GOT3 (cell line): ENCODE data around the gene SLC66A2.
"Not testable (repeated sequence)": the region's sequence is repeated elsewhere in the genome, so short reads cannot be mapped to it uniquely, and the experiment has no call there.

Experiments used
- DNase-seq: peaks from one replicate; lab custom pipeline; 2025; ENCODE audit warnings: mixed read lengths; lab: John Stamatoyannopoulos, UW

The SLC66A2 gene

GRCh38 chr18:79867666-79868065 is 83.8 kb downstream of the SLC66A2 start:
- no peak for DNase-seq

DNA sequence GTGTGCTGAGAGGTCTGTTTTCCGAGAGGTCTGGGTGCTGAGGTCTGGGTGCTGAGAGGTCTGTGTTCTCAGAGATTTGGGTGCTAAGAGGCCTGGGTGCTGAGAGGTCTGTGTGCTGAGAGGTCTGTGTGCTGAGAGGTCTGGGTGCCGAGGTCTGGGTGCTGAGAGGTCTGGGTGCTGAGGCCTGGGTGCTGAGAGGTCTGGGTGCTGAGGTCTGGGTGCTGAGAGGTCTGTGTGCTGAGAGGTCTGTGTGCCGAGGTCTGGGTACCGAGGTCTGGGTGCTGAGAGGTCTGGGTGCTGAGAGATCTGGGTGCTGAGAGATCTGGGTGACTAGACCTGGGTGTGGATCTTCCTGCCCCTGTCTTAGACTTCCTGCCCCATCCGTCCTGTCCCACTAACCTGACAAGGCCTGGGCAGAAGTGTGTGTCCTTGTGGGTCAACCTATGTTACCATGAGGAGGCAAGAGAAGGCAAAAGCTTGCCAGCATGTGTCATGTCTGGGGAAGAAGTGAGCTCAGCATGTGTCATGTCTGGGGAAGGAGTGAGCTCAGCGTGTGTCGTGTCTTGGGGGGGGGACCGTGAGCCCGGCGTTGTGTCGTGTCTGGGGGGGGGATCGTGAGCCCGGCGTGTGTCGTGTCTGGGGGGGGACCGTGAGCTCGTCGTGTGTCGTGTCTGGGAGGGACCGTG is 84.4 kb downstream of the SLC66A2 start:
- DNase-seq, result no peak

- DNase-seq, result not testable (repeated sequence)
These were observed 85.5 kb downstream of the SLC66A2 start for GRCh38 chr18:79865951-79866350.

GRCh38 chr18:79864955-79865354 is 86.5 kb downstream of the SLC66A2 start:
- not testable (repeated sequence) for DNase-seq

DNA sequence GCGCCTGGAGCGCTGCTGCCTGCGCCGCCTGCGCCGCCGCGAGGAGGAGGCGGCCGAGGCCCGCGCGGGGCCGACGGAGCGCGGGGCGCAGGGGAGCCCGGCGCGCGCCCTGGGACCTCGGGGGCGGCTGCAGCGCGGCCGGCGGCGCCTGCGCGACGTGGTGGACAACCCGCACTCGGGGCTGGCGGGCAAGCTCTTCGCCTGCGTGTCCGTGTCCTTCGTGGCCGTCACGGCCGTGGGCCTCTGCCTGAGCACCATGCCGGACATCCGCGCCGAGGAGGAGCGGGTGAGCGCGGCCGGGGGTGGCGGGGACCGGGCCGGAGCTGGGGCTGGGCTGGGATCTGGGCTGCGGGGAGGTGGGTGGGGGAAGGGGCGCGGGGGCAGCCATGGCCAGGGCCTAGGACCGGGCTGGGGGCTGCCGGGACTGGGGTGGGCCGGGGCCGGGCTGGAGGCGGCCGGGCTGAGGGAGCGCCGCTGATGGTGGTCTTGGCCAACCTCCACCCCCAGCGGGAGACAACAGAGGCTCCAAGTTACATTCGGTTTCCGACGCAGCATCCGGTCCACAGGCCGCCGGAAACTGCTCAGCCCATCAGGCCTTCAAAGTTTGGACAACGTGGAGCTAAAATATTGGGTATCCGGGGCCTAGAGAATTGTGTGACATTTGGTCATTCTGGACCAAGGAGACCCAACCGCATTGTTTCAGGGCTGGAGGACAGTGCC is 87.3 kb downstream of the SLC66A2 start:
- DNase-seq, result no peak

- no peak for DNase-seq
These were observed 88.1 kb downstream of the SLC66A2 start for GRCh38 chr18:79863161-79864005.

DNA sequence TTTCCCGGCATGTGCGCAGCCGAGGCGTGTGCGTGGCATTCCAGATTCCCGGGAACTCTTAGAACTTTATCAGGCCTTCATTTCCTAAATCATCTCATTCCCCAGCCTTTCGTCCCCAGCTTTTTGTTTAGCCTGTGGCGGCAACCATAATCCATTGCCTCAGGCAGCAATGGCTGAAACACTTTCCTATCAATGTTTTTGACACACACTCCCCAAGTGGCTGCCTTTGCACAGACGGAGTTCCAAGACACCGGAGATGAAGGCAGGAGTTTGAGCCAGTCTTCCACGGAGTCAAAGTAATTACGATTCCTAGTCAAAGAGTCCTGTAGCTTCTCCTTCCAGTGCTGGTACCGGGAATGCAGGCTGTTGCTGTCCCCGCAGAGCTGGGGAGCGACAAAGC is 88.9 kb downstream of the SLC66A2 start:
- DNase-seq, result no peak

DNA sequence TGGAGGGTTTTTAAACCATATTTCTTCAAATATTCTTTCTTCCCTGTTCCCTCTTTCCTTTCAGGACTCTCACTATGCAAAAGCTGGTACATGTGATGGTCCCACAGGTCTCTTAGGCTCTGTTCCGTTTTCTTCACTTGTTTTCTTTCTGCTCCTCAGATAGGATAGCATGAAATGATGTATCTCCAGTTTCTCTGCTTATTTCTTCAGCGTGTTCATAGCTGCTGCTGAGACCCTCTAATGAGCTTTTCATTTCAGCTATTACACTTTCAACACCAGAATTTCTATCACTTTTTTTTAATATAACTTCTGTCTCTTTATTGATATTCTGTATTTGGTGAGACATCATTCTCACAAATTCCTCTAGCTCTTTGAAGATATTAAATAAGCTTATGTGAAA is 89.8 kb downstream of the SLC66A2 start:
- DNase-seq, result no peak

GRCh38 chr18:79859314-79859713 is 92.1 kb downstream of the SLC66A2 start:
- DNase-seq, result no peak

DNA sequence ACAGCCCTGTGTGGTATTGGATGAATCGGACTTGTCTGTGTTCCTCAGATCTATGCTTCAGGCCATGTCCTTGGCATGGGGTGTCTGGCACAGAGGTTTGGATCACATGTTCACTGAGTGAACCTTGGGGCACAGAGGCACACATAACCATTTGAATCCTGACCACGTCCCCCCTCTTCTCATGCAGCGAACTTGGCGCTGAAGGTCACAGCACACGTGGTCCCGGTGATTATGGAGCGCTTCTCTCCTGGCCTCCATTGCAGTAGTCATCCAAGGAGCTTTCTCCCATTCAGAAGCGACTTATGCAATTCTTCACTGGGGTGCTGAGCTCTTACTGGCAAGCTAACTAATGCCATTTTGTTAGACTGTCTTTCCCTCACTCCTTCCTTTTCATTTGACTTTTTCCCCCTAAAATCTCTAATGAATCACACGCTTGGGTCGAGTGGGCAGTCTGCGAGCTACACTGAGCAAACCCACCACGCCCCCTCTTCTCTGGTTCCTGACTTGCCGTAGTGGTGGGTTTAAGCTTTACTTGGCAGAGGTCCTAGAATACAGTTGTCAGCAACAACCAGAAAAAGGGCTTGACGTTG is 94.3 kb downstream of the SLC66A2 start:
- DNase-seq, result no peak

DNA sequence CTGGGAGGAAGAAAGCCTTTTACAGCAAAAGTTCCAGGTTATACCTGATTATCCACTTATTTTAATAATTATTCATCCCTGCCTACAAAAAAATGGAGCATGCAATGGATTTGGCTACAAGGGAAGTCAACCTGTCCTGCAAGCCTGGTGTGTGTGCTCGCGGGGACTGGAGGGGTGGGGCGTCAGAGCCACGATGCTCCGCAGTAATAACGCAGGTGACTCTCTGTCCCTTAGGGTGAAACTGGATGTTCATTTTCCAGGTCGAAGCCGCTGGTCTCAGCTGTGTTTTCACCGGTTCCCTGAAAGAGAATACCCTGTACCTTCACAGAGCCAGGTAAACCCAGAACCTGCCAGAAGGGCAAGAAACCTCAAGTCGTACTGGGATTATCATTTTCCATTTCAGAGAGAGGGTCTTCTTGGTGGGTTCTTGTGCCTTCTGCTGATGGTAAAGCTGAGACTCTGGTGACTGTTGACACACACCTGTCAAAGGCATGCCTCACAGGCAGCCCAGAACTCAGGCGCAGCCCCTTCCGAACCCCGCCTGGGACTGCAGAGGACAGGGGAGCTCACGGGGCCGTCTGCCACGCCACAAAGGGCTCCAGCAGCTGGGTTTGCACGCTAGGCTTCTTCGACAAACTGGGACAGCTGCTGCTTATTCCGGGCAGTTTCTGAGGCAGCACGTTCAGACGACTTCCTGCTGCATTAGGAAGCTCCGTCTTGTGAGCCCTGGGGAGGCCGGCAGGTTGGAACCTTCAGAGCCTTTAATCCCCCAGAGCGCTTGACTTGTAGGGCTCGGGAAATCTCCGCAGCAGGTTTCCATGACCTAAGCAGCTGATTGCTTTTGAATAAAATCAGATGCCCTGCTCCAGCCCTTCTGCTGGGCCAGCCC is 95.1 kb downstream of the SLC66A2 start:
- DNase-seq, result no peak

DNA sequence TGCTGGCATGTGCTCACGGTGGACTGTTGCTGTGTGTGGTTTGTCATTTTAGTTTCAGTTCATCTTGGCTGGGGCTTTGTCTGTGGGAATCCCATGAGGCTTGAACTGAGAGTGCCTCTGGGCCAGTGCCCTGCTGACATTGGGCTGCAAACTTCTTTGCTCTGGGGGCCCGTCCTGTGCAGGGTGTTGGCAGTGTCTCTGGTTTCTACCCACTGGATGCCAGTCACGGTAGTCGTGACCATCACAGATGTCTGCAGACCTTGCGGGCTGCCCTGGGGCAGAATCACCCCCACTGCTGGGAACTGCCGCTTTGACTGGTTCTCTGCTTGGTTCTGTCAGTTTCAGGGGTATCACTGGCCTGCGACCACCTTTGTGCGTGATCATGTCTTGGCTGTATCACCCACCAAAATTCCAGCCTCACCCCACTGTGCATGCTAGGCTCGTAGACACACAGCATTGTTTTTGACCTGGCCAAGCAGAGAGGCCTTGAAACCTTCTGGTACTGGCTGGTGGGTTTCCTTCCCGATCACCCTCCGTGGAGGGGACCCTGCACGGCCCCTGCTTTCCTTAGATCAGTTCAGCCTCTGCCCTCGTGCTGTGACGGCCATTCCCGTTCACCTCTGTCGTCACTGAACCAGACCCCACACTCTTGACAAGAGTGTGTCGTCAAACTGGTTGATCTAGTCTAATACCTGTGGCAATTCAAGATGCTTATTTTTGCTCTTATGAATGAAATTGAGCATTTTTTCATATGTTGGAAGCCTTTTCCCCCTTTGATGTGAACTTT is 96.1 kb downstream of the SLC66A2 start:
- no peak for DNase-seq

- DNase-seq, result no peak
These were observed 97.5 kb downstream of the SLC66A2 start for GRCh38 chr18:79853993-79854364.

DNA sequence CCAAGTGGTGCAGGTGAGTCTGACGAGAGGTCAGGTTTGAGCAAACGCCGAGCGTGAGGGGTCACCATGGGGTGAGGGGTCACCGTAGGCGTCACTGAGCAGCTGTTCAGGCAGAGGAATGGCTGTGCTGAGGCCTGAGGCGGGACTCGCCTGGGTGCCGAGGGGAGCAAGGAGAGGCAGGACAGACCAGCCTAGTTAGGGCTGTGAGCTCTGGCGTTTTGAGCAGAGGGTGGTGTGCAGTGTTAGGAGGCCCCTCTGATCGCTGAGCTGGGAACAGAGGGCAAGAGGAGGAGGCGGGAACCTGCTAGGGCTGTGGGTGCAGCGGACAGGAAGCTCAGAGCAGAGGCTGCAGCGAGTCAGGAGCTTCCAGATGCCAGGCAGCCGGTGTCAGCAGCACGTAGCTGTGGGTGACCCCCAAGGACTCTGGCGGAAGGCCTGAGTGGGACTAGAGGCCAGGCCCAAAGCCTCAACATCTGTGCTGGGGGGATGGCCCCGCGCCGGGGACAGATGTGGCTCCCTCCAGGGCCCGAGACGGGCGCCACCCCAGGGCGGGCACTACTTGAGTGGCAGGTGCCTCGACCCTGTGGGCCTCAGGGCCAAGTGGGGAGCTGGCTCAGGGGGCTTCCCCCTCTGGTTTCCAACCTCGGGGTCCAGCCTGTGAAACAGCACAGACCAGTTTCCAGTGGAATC is 98.0 kb downstream of the SLC66A2 start:
- no peak for DNase-seq

- DNase-seq, result no peak
These were observed 98.7 kb downstream of the SLC66A2 start for GRCh38 chr18:79852561-79853302.
